KG1 (cell line): Measurements from ENCODE around the gene TMEM255B.
"Not testable (repeated sequence)": the region's sequence is repeated elsewhere in the genome, so short reads cannot be mapped to it uniquely, and the experiment has no call there.

Experiments used
- DNase-seq: peaks from one replicate; lab custom pipeline; 2025; lab: John Stamatoyannopoulos, UW

TMEM255B gene

GRCh38 chr13:113758651-113759524 lies at the start of gene TMEM255B:
Gene TMEM255B, plus strand, starts transcription at chr13:113759226. Its CDS starts 44 bp downstream, at chr13:113759270.
- DNase-seq = no peak

- no peak for DNase-seq
Measured at GRCh38 chr13:113722921-113723320, 36.1 kb upstream of the TMEM255B start.

GRCh38 chr13:113723410-113724015 lies 35.5 kb upstream of the TMEM255B start:
- no peak for DNase-seq

GRCh38 chr13:113724016-113724758 lies 34.8 kb upstream of the TMEM255B start:
- DNase-seq = no peak

GRCh38 chr13:113724780-113725315 lies 34.2 kb upstream of the TMEM255B start:
- DNase-seq = no peak

- not testable (repeated sequence) for DNase-seq
Measured at GRCh38 chr13:113725329-113726105, 33.5 kb upstream of the TMEM255B start.

- not testable (repeated sequence) for DNase-seq
Measured at GRCh38 chr13:113726106-113726821, 32.8 kb upstream of the TMEM255B start.

GRCh38 chr13:113726961-113727411 lies 32.0 kb upstream of the TMEM255B start:
- no peak for DNase-seq

GRCh38 chr13:113728571-113729054 lies 30.4 kb upstream of the TMEM255B start:
- no peak for DNase-seq

GRCh38 chr13:113729187-113730019 lies 29.6 kb upstream of the TMEM255B start:
- DNase-seq = no peak

GRCh38 chr13:113730258-113730691 lies 28.8 kb upstream of the TMEM255B start:
- DNase-seq = no peak

GRCh38 chr13:113730831-113731191 lies 28.2 kb upstream of the TMEM255B start:
- no peak for DNase-seq

GRCh38 chr13:113731192-113732175 lies 27.5 kb upstream of the TMEM255B start:
- DNase-seq = no peak

- DNase-seq = no peak
Measured at GRCh38 chr13:113732176-113732960, 26.7 kb upstream of the TMEM255B start.

GRCh38 chr13:113732961-113733950 lies 25.8 kb upstream of the TMEM255B start:
- DNase-seq = no peak

GRCh38 chr13:113734099-113734825 lies 24.8 kb upstream of the TMEM255B start:
- DNase-seq = no peak
